ENCODE data around the gene ADCY5. TPM values are rescaled to one million over a fixed set of nuclear protein-coding genes. Genes with fewer than 3 reads are reported as not detected.

ADCY5 gene
- total RNA-seq, 6 experiments from 2014 or later, result 0.09 to 0.95 (median 0.19) TPM

- H3K36me3 Mint-ChIP-seq (ENCODE audit: low read depth), result no peaks in the 10 kb centered on the region
- H3K27me3 Mint-ChIP-seq (ENCODE audit: insufficient read depth), result peaks cover 9% of the 10 kb centered on the region
- H3K27ac Mint-ChIP-seq, result no peak overlapping the region
- H3K4me3 Mint-ChIP-seq, result no peak overlapping the region
- peaks cover 9% of the 10 kb centered on the region for H3K4me1 Mint-ChIP-seq (ENCODE audit: low read depth)
- H3K9me3 Mint-ChIP-seq, result no peaks in the 10 kb centered on the region; the same call in 1 of the 2 replicates
- DNase-seq, result no peak
- TF ChIP-seq, protein P1, sequence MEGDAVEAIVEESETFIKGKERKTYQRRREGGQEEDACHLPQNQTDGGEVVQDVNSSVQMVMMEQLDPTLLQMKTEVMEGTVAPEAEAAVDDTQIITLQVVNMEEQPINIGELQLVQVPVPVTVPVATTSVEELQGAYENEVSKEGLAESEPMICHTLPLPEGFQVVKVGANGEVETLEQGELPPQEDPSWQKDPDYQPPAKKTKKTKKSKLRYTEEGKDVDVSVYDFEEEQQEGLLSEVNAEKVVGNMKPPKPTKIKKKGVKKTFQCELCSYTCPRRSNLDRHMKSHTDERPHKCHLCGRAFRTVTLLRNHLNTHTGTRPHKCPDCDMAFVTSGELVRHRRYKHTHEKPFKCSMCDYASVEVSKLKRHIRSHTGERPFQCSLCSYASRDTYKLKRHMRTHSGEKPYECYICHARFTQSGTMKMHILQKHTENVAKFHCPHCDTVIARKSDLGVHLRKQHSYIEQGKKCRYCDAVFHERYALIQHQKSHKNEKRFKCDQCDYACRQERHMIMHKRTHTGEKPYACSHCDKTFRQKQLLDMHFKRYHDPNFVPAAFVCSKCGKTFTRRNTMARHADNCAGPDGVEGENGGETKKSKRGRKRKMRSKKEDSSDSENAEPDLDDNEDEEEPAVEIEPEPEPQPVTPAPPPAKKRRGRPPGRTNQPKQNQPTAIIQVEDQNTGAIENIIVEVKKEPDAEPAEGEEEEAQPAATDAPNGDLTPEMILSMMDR (IDR thresholded peaks at IDR 0.05), result no peak
Measured at GRCh38 chr3:123283657-123284398, 165.1 kb downstream of the ADCY5 start.

DNA sequence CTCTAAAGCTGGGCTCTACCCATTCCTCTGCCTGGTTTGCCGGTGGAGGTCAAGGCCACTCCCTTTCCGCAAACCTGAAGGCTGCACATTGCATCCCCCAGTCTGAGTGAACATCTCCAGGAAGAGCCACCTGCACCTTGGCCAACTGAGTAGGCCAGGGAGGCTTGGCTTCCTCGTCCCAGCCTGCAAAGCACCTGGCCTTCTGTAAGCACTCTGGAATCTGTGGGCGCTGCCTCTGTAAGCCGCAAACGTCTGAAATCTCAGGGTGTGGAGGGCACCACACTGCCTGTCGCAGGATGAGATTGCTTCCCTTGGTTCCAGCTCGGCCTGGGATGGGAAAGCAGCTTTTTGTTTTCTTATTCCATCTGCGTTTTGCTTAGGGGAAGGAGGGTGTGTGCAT lies 165.8 kb downstream of the ADCY5 start:
- H3K27me3 Mint-ChIP-seq (ENCODE audit: insufficient read depth), result peaks cover 7% of the 10 kb centered on the region
- H3K4me3 Mint-ChIP-seq, result no peak overlapping the region
- peaks cover 9% of the 10 kb centered on the region for H3K4me1 Mint-ChIP-seq (ENCODE audit: low read depth)
- no peak overlapping the region for H3K27ac Mint-ChIP-seq
- DNase-seq, result no peak
- no peaks in the 10 kb centered on the region; the same call in 1 of the 2 replicates for H3K9me3 Mint-ChIP-seq
- H3K36me3 Mint-ChIP-seq (ENCODE audit: low read depth), result no peaks in the 10 kb centered on the region
- TF ChIP-seq, protein P1 (IDR thresholded peaks at IDR 0.05), result no peak

GRCh38 chr3:123282461-123282860 lies 166.4 kb downstream of the ADCY5 start:
- no peaks in the 10 kb centered on the region for H3K36me3 Mint-ChIP-seq (ENCODE audit: low read depth)
- no peaks in the 10 kb centered on the region; the same call in 1 of the 2 replicates for H3K9me3 Mint-ChIP-seq
- TF ChIP-seq, protein P1 (IDR thresholded peaks at IDR 0.05), result no peak
- H3K27me3 Mint-ChIP-seq (ENCODE audit: insufficient read depth), result peaks cover 7% of the 10 kb centered on the region
- no peak overlapping the region for H3K27ac Mint-ChIP-seq
- no peak for DNase-seq
- peaks cover 9% of the 10 kb centered on the region for H3K4me1 Mint-ChIP-seq (ENCODE audit: low read depth)
- H3K4me3 Mint-ChIP-seq, result no peak overlapping the region

- H3K27ac Mint-ChIP-seq, result no peak overlapping the region
- no peak for DNase-seq
Measured at GRCh38 chr3:123281929-123282328, 167.0 kb downstream of the ADCY5 start.

GRCh38 chr3:123281406-123281805 lies 167.5 kb downstream of the ADCY5 start:
- Mint-ChIP-seq H3K4me1 (ENCODE audit: low read depth) (peaks cover 9% of the 10 kb centered on the region), H3K27ac (no peak overlapping the region), H3K4me3 (no peak overlapping the region), H3K9me3 (no peaks in the 10 kb centered on the region), H3K36me3 (ENCODE audit: low read depth) (no peaks in the 10 kb centered on the region), H3K27me3 (ENCODE audit: insufficient read depth) (peaks cover 3% of the 10 kb centered on the region)
- DNase-seq, result no peak
- TF ChIP-seq, protein P1 (IDR thresholded peaks at IDR 0.05), result no peak

More at GRCh38 chr3:123281929-123282328, 167.0 kb downstream of the ADCY5 start:
- H3K4me3 Mint-ChIP-seq, result no peak overlapping the region
- TF ChIP-seq, protein P1 (IDR thresholded peaks at IDR 0.05), result no peak
- H3K9me3 Mint-ChIP-seq, result no peaks in the 10 kb centered on the region; the same call in 1 of the 2 replicates
- H3K36me3 Mint-ChIP-seq (ENCODE audit: low read depth), result no peaks in the 10 kb centered on the region
- peaks cover 9% of the 10 kb centered on the region for H3K4me1 Mint-ChIP-seq (ENCODE audit: low read depth)
- peaks cover 5% of the 10 kb centered on the region for H3K27me3 Mint-ChIP-seq (ENCODE audit: insufficient read depth)

Measured in HFFc6 (cell line).